Esophagus muscularis mucosa (tissue), 4 donors: ENCODE data around the gene FNDC1.

Source experiments
- CTCF ChIP-seq, 3 experiments: fragments of 200-600 bp in 2 of 3; fragments of 450-650 bp in 1 of 3; sonication (generic) in 2 of 3; IDR thresholded peaks; one replicate each; pipeline ENCODE4 v1.5.1; 2017 to 2019; ENCODE audit warnings: antibody characterized with exemption in 3 of 3, mild to moderate bottlenecking in 2 of 3, moderate library complexity in 1 of 3
- EP300 ChIP-seq: sonication (generic); formaldehyde crosslinking; IDR thresholded peaks from one replicate; pipeline ENCODE4 v1.6.1; 2017; ENCODE audit warnings: antibody characterized with exemption
- POLR2A ChIP-seq: fragments of 450-650 bp; IDR thresholded peaks from one replicate; pipeline ENCODE4 v1.6.1; 2017; ENCODE audit warnings: antibody characterized with exemption, moderate library complexity, mild to moderate bottlenecking, low read depth

- TF ChIP-seq POLR2A, result no peak
- no peak for TF ChIP-seq CTCF (IDR thresholded peaks at IDR 0.05)
- no peak for TF ChIP-seq EP300
These were observed 17.2 kb upstream of the FNDC1 start for GRCh38 chr6:159152041-159152440.
